Measurements from ENCODE around the gene SLC16A7.

Gene SLC16A7

GRCh38 chr12:59595883-59596540 lies at the start of gene SLC16A7:
SLC16A7 (plus strand) TSS chr12:59596029; CDS start chr12:59704802, 108,773 bp downstream.
- DNase-seq (ENCODE audit: extremely low spot score) = peak; percentile 68
- peak; percentile 55; the same call in 1 of the 2 replicates for TF ChIP-seq L3MBTL2 (conservative IDR thresholded peaks at IDR 0.05)
- no peak for TF ChIP-seq LEF1 (IDR thresholded peaks at IDR 0.05; ENCODE audit: borderline replicate concordance)
- TF ChIP-seq SUZ12 (IDR thresholded peaks at IDR 0.05) = no peak
- TF ChIP-seq PKNOX1 (IDR thresholded peaks at IDR 0.05) = 0 out of 2 replicates have a peak, but pooled peaks have one; percentile 3
- ChIA-PET POLR2A (interaction anchor here (0.7 kb wide), 1 partner anchor 22 kb away, joined by 3 read pairs; no protein-coding TSS in a partner anchor), CTCF (no interaction called here)

- DNase-seq (ENCODE audit: extremely low spot score) = no peak
- CTCF ChIA-PET = no interaction called here
- POLR2A ChIA-PET = no interaction called here
- TF ChIP-seq FOXM1 (IDR thresholded peaks at IDR 0.05; ENCODE audit: borderline replicate concordance) (no peak), L3MBTL2 (conservative IDR thresholded peaks at IDR 0.05) (no peak), PKNOX1 (IDR thresholded peaks at IDR 0.05) (no peak), ELF4 (IDR thresholded peaks at IDR 0.05) (no peak), SUZ12 (IDR thresholded peaks at IDR 0.05) (no peak), ZNF384 (IDR thresholded peaks at IDR 0.05) (no peak), BHLHE40 (IDR thresholded peaks at IDR 0.05; ENCODE audit: borderline replicate concordance) (no peak), CTBP1 (IDR thresholded peaks at IDR 0.05; ENCODE audit: borderline replicate concordance) (no peak), FOXA1 (IDR thresholded peaks at IDR 0.05) (no peak), SP1 (IDR thresholded peaks at IDR 0.05) (no peak), FOXK2 (IDR thresholded peaks at IDR 0.05) (no peak), NFRKB (IDR thresholded peaks at IDR 0.05) (no peak), HDGF (IDR thresholded peaks at IDR 0.05; ENCODE audit: borderline replicate concordance) (no peak), TARDBP (IDR thresholded peaks at IDR 0.05) (no peak), ARNT (IDR thresholded peaks at IDR 0.05) (no peak), LEF1 (IDR thresholded peaks at IDR 0.05; ENCODE audit: borderline replicate concordance) (no peak)
Observed at GRCh38 chr12:59548930-59549329, 46.9 kb upstream of the SLC16A7 start.

GRCh38 chr12:59559696-59560095 lies 36.1 kb upstream of the SLC16A7 start:
- no peak for DNase-seq (ENCODE audit: extremely low spot score)
- TF ChIP-seq SP1 (IDR thresholded peaks at IDR 0.05) (no peak), SUZ12 (IDR thresholded peaks at IDR 0.05) (no peak), BHLHE40 (IDR thresholded peaks at IDR 0.05; ENCODE audit: borderline replicate concordance) (no peak), CTBP1 (IDR thresholded peaks at IDR 0.05; ENCODE audit: borderline replicate concordance) (no peak), FOXA1 (IDR thresholded peaks at IDR 0.05) (no peak), ZNF384 (IDR thresholded peaks at IDR 0.05) (no peak), HDGF (IDR thresholded peaks at IDR 0.05; ENCODE audit: borderline replicate concordance) (no peak), L3MBTL2 (conservative IDR thresholded peaks at IDR 0.05) (no peak), PKNOX1 (IDR thresholded peaks at IDR 0.05) (no peak), FOXM1 (IDR thresholded peaks at IDR 0.05; ENCODE audit: borderline replicate concordance) (no peak)
- POLR2A ChIA-PET = no interaction called here
- CTCF ChIA-PET = no interaction called here

- CTCF ChIA-PET = no interaction called here
- POLR2A ChIA-PET = no interaction called here
- TF ChIP-seq HDGF (IDR thresholded peaks at IDR 0.05; ENCODE audit: borderline replicate concordance) = no peak
- DNase-seq (ENCODE audit: extremely low spot score) = no peak
Observed at GRCh38 chr12:59570145-59570544, 25.7 kb upstream of the SLC16A7 start.

- TF ChIP-seq LEF1 (IDR thresholded peaks at IDR 0.05; ENCODE audit: borderline replicate concordance) (no peak), TARDBP (IDR thresholded peaks at IDR 0.05) (no peak), FOXA1 (IDR thresholded peaks at IDR 0.05) (no peak), ZNF384 (IDR thresholded peaks at IDR 0.05) (no peak), CTBP1 (IDR thresholded peaks at IDR 0.05; ENCODE audit: borderline replicate concordance) (no peak), HDGF (IDR thresholded peaks at IDR 0.05; ENCODE audit: borderline replicate concordance) (no peak), SP1 (IDR thresholded peaks at IDR 0.05) (no peak), FOXK2 (IDR thresholded peaks at IDR 0.05) (no peak), NFRKB (IDR thresholded peaks at IDR 0.05) (no peak), SUZ12 (IDR thresholded peaks at IDR 0.05) (no peak), ELF4 (IDR thresholded peaks at IDR 0.05) (no peak), BHLHE40 (IDR thresholded peaks at IDR 0.05; ENCODE audit: borderline replicate concordance) (no peak), FOXM1 (IDR thresholded peaks at IDR 0.05; ENCODE audit: borderline replicate concordance) (no peak)
- DNase-seq (ENCODE audit: extremely low spot score) = no peak
- ChIA-PET POLR2A (no interaction called here), CTCF (no interaction called here)
Observed at GRCh38 chr12:59574406-59574805, 21.4 kb upstream of the SLC16A7 start.

GRCh38 chr12:59575826-59576225 lies 20.0 kb upstream of the SLC16A7 start:
- ChIA-PET CTCF (no interaction called here), POLR2A (no interaction called here)
- TF ChIP-seq FOXK2 (IDR thresholded peaks at IDR 0.05) (no peak), L3MBTL2 (conservative IDR thresholded peaks at IDR 0.05) (no peak), FOXA1 (IDR thresholded peaks at IDR 0.05) (no peak), LEF1 (IDR thresholded peaks at IDR 0.05; ENCODE audit: borderline replicate concordance) (no peak), TARDBP (IDR thresholded peaks at IDR 0.05) (no peak), PKNOX1 (IDR thresholded peaks at IDR 0.05) (no peak), CTBP1 (IDR thresholded peaks at IDR 0.05; ENCODE audit: borderline replicate concordance) (no peak), NFRKB (IDR thresholded peaks at IDR 0.05) (no peak), SUZ12 (IDR thresholded peaks at IDR 0.05) (no peak), ARNT (IDR thresholded peaks at IDR 0.05) (no peak), HDGF (IDR thresholded peaks at IDR 0.05; ENCODE audit: borderline replicate concordance) (no peak), ELF4 (IDR thresholded peaks at IDR 0.05) (no peak), ZNF384 (IDR thresholded peaks at IDR 0.05) (no peak), BHLHE40 (IDR thresholded peaks at IDR 0.05; ENCODE audit: borderline replicate concordance) (no peak), FOXM1 (IDR thresholded peaks at IDR 0.05; ENCODE audit: borderline replicate concordance) (no peak), SP1 (IDR thresholded peaks at IDR 0.05) (no peak)
- no peak for DNase-seq (ENCODE audit: extremely low spot score)

Measured in HEK293T (cell line).